ENCODE data around the gene KCNE3. TPM values are rescaled to one million over a fixed set of nuclear protein-coding genes. Genes with fewer than 3 reads are reported as not detected.

Gene KCNE3
- total RNA-seq, 1 experiment from 2014 or later: 106 TPM

DNA sequence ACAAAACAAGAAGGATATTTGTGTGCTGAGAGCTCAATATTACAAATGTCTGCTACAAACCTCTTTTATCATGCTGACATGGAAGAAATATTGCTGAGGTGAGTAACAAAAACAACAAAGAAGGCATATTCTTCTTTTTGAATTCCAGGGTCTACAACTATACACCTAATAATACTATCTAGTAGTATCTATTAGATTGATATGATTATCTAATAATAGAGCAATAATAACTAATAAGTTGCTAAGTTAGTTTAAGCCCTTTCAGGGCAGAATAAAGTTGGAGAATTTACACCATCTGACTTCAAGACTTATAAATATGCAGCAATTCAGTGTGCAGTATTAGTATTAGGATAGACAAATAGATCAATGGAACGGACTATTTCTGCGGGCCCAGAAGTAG, 57.7 kb downstream of the KCNE3 start:
- Histone ChIP-seq H3K27ac (ENCODE audit: low read depth, low read length, poor library complexity, severe bottlenecking) (no peak overlapping the region), H3K4me1 (ENCODE audit: insufficient read depth, low read length, poor library complexity, severe bottlenecking) (no peaks in the 10 kb centered on the region), H3K27me3 (replicated peaks; ENCODE audit: insufficient read depth, low read depth, low read length, poor library complexity) (no peaks in the 10 kb centered on the region), H3K9me3 (ENCODE audit: low read depth, low read length, poor library complexity, severe bottlenecking) (no peaks in the 10 kb centered on the region), H3K4me3 (ENCODE audit: low read depth, low read length, poor library complexity, severe bottlenecking) (no peak overlapping the region), H3K36me3 (ENCODE audit: insufficient read depth, low read length, poor library complexity, severe bottlenecking) (no peaks in the 10 kb centered on the region)
- intact Hi-C loops (cut with micrococcal nuclease; ENCODE audit: unreplicated experiment): no loop called here
- POLR2A ChIA-PET (ENCODE audit: low non-redundant PET): no interaction called here
- CTCF ChIA-PET: no interaction called here
- no peak for DNase-seq (ENCODE audit: low spot score)
- no TSS peak for BruUV-seq (replicated peaks)
- TF ChIP-seq EZH2 (IDR thresholded peaks at IDR 0.05; ENCODE audit: borderline replicate concordance, low read depth, low read length, poor library complexity, severe bottlenecking) (no peak), CTCF (conservative IDR thresholded peaks at IDR 0.05; ENCODE audit: low read depth, low read length) (no peak)

Other genes with a start within 250 kb of the KCNE3 start
- gene P4HA3, start 155.9 kb downstream of the KCNE3 start, total RNA-seq (2021): 0.52 and 2.0 TPM in 2 replicates
- gene PGM2L1, start 69.1 kb downstream of the KCNE3 start, total RNA-seq (2021): 16.1 and 18.2 TPM in 2 replicates
- gene LIPT2, start 26.2 kb upstream of the KCNE3 start, total RNA-seq (2021): 8.6 and 12.6 TPM in 2 replicates
- gene POLD3, start 125.0 kb upstream of the KCNE3 start, total RNA-seq (2021): 68.3 and 76.5 TPM in 2 replicates